ENCODE results near the gene CTSD.

The CTSD gene

GRCh38 chr11:1742869-1743584 is 20.7 kb downstream of the CTSD start:
- no peak for DNase-seq

GRCh38 chr11:1742371-1742770 is 21.4 kb downstream of the CTSD start:
- DNase-seq = no peak

GRCh38 chr11:1741741-1742140 is 22.0 kb downstream of the CTSD start:
- no peak for DNase-seq

GRCh38 chr11:1740786-1741530 is 22.8 kb downstream of the CTSD start:
- DNase-seq = no peak

DNA sequence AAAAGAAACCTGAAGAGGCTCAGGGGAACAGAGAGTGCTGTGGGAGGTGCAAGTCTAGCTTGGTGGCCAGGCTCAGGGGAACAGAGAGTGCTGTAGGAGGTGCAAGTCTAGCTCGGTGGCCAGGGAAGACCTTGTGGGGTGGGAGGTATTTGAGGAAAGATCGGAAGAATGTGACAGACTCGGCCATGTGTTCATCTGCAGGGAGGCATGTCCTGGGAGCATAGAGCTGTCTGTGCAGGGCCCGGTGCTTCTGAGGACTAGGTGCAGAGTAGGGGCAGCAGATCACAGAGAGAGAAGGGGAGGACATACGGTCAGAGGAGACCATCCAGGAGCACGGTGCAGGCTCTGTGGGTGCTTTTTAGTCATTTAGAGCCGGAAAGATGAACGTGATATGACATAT is 24.2 kb downstream of the CTSD start:
- DNase-seq = no peak

DNA sequence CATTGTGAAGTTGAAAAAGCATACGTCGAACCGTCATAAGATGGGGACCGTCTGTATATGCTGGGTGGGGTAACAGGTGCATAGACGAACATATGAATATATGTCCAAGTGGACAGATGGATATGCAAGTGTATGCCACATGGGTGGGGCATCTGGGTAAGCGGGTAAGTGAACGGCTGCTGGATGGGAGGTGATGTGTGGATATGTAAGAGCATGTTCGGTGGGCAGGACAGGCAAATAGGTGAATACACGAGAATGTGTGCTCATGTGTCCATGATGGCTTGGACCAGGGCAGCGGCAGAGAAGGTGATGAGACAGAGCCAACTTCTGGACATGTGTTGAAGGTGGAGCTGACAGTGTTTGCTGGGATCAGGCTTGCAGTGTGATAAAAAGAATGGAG is 25.3 kb downstream of the CTSD start:
- no peak for DNase-seq

DNA sequence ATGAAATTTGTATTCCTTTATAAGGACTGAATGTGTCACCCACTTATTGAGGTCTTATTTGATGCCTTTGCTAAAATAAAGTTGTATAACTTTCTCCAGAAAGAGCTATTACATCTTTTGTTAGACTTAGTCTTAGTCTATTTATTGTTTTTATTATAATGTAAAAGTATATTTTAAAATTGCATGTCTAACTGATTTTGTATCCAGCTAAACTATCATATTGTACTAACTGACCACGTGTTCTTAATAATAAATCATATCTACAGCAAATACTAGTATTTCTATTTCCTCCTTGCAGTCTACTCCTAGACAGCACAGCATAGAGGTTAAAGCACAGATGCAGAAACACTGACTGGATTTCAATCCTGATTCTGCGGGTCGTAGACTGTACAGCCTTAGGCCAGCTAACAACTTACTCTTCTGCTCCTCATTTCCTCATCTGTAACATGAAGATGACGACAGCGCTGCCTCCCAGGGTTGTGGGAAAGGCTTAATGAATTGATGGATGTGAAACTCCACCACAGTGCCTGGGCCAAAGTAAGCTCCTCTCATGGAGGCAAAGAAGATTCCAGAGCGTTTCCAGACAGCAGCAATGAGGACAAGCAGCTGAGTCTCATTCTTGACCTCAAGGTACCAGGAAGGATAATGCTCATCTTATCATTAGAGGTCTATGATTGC is 26.5 kb downstream of the CTSD start:
- no peak for DNase-seq

DNA sequence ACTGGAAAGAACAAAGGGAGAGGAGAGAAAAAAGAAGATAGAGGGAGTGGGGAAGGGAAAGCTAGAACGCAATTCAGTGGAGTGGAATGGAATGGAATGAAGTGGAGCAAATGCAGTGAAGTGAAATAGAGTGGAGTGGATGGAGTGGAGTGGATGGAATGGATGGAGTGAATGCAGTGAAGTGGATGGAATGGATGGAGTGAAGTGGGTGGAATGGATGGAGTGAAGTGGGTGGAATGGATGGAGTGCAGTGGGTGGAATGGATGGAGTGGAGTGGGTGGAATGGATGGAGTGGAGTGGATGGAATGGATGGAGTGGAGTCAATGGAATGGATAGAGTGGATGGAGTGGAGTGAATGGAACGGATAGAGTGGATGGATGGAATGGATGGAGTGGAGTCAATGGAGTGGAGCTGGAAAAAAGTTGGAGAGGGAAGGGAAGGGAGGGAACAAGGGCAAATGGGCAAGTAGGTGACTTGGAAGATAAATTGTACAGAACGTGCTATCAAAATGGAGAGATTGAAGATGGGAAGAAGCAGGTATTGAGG is 27.2 kb downstream of the CTSD start:
- DNase-seq = no peak

DNA sequence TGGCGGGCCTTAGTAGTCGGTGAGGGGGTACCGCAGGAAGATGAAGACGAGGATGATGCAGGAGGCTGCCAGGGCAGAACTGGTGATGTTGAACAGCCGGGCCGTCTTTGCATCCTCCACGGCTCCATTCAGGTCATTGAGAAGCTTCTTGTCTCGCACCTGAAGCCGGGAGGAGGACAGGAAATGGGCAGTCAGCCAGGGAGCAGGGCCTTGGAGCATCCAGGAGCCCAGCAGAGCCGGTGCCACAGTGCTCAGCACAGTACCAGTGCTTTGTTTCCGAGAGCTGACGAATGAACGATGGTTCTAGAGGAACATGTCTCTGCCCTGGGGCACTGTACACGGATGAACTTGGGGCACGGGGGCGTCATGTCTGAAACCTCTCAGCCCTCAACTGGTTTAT is 28.5 kb downstream of the CTSD start:
- DNase-seq = no peak

- no peak for DNase-seq
Observed at GRCh38 chr11:1734641-1735081, 29.1 kb downstream of the CTSD start.

- DNase-seq = no peak
Observed at GRCh38 chr11:1733716-1734640, 29.7 kb downstream of the CTSD start.

DNA sequence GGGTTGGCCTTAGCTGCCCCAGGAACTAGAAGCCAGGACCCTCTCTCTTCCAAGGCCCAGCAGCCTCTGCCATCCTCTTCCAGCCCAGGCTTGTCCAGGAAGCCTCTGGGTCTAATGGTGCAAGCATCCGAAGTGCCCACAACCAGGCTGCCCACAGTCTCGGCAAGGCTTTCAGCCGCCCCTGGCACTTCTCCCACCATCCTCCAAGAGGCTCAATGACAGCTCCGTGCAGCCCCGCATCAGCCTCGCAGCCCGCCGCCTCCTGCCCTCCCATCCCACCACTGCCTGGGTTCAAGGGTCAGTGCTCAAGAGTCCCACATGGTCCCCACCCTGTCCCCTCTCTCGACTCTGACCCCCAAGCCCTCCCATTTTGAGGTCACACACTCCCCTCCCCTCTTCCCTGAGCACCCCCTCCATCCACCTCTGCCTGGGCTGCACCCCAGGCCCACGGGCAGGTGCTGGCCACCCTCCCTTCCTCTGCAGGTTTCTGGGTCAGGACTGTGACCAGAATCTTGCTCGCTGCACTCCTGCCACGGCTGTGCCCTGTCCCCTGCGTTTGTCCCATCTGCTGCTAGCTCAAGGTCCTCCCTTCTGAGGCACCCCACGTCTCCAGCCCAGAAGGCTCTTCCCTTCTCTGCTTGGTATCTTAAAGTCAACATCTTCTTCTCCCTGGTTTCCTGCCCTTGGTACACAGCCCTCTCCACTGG is 30.6 kb downstream of the CTSD start:
- no peak for DNase-seq

GRCh38 chr11:1732418-1733008 is 31.2 kb downstream of the CTSD start:
- DNase-seq = no peak

GRCh38 chr11:1731451-1732059 is 32.2 kb downstream of the CTSD start:
- no peak for DNase-seq

DNA sequence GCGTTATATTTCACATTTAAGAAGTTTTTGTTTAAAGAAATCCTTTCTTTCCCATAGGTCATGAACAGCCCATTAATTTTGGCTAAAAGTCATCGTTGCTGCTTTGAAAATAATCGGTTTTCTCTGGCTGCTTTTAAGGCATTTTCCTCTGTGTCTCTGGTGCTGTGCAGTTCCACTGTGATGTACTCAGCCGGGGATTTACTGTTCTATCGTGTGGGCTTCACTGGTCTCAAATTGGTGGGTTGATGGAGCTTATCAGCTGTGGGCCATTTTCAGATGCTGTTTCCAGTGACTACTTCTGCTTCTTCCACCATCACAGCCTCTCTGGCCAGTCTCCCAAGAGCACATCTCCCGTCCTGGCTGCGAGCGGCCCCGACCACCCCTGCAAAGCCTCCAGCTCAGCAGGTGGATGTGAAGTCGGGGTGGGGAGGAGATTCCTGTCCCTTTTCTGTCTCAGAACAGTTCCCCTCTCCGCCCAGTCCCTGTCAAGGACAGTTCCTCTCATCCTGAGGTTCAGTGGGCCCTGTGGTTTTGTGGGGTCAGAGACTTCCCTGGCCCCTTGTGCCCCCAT is 33.6 kb downstream of the CTSD start:
- DNase-seq = no peak

- DNase-seq = no peak
Observed at GRCh38 chr11:1729692-1730011, 34.1 kb downstream of the CTSD start.

GRCh38 chr11:1728931-1729691 is 34.6 kb downstream of the CTSD start:
- no peak for DNase-seq

DNA sequence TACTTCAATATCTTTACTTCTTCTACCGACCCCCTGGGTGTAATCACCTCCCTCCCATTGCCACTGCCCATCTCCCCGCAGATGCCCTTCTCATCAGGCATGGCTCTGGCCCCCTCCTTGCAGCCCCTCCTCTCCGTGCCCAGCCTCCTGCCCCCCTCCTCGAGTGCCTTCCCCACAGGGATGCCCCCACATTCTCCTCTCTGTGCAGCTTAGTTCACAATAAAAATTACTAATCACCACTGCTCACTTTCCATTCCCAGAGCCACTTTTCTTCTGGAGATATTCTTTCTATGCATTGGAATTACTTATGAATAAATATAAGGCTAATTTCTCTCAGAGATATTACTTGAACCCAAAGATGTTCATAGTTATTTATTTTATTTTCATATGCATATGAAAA is 35.4 kb downstream of the CTSD start:
- no peak for DNase-seq

GRCh38 chr11:1727861-1728260 is 35.9 kb downstream of the CTSD start:
- DNase-seq = no peak

- DNase-seq = no peak
Observed at GRCh38 chr11:1727096-1727690, 36.5 kb downstream of the CTSD start.

Data from SHP77 treated with DMSO at 0.1 percent for 48 hours (cell line).